NCI-H1048 (cell line): ENCODE measurements around the gene GPR25.

Experiments
- DNase-seq: peaks from one replicate; lab custom pipeline; 2025; lab: John Stamatoyannopoulos, UW

Gene GPR25

DNA sequence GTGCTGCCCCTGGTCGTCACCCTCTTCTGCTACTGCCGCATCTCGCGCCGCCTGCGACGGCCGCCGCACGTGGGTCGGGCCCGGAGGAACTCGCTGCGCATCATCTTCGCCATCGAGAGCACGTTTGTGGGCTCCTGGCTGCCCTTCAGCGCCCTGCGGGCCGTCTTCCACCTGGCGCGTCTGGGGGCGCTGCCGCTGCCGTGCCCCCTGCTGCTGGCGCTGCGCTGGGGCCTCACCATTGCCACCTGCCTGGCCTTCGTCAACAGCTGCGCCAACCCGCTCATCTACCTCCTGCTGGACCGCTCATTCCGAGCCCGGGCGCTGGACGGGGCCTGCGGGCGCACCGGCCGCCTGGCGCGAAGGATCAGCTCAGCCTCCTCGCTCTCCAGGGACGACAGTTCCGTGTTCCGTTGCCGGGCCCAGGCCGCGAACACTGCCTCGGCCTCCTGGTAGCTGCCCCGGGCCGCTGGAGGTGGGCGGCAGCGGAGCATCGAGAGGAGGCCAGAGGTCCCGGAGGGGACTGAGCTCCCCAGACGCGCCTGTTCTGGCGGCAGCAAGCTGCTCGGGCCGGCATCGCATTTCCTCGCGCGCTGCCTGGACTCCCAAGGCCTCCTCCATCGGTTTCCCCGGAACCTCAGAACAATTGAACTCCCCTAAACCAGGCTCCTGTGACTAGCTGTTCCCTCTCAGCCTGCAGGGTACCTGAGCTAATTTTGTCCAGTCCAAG is 1.1 kb downstream of the GPR25 start:
- no peak for DNase-seq

- no peak for DNase-seq
These were observed 1.9 kb downstream of the GPR25 start for GRCh38 chr1:200874694-200875093.

DNA sequence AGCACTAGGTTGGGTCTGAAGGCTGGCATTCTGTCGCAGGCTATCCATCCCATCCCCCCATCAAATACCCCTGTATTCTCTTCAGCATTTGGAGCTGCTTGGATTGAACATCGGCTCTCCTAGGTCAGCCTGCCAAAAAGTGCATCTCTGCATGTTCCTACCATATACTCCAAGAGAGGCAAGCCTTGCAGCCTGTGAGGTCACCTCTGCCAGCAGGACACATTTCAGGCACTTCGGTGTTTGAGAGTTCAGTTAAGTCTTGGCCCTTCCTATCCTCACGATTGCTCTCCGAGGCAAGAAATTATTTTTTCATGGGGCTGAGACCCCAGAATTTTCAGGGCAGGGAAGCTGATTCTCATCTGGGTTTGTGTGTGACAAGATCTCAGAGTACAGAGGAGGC is 2.6 kb downstream of the GPR25 start:
- no peak for DNase-seq

GRCh38 chr1:200877010-200877409 is 4.2 kb downstream of the GPR25 start:
- DNase-seq, result no peak

DNA sequence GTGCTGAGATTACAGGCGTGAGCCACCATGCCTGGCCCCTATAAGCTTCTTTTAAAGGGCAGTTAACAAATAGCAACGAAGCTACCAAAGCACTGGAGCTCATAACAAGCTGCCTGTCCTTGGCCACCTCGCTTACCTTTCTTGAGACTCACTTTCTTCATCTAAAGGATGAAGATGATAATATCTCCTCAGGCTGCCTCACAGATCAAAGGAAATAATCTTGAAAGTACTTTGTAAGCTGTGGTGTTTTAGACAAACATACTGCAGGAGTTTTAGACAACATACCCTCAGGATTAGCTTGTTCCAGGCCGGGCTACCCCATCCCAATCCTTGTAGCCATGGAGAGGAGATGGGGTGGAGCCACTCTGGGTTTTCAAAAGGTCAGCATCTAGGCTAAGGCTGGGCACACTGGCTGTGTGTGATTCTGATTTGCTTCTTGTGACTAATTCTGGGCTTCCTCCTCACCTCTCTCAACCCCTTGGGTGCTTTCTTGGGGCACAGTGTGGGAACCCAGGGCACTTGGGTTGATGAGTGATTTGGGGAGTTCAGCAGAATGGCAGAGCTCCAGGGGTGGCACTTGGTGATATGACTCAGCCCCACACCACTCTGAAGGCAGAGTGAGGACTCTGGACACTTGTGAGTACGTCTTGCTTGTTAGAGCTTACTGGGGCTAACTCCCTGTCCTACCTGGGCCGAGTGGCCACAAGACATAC is 5.2 kb downstream of the GPR25 start:
- DNase-seq, result no peak

DNA sequence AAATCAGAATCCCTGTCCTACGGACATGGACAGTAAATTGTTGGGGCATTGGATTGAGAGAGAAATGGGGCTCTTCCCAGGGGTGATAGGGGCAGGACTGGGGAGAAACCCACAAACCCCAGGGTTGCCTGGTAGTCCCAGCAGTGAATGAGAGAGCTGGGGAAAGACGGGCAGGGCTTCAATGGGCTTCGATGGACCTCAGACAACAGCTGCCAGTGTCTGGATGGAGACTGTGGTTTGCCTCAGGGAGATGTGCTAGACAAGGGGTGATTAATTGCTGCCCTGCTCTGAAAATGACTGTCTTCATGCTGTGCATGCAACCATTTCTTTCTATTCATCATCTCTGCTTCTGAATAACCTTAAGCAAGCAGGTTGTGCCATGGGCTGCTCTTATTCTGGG is 7.4 kb downstream of the GPR25 start:
- no peak for DNase-seq

GRCh38 chr1:200883118-200883517 is 10.3 kb downstream of the GPR25 start:
- no peak for DNase-seq

GRCh38 chr1:200885623-200886402 is 13.0 kb downstream of the GPR25 start:
- DNase-seq, result no peak

GRCh38 chr1:200886594-200886993 is 13.8 kb downstream of the GPR25 start:
- DNase-seq, result no peak

DNA sequence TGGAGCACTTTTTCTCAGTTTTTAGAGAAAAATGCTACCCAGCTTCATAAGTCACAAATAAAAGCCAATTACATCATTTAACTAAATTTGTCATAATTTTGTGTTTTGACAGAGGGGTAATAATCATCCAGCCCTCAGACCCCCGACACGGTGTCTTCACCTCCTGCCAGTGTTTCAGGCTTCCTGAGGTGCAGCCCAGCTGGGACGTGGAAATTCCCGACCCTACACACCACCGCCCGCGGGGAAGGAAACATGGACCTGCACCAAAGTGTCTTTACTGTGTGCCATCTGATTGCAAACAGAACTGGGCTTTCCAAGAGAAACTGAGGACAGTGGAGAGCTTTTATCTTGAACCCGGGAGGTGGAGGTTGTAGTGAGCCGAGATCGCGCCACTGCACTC is 14.3 kb downstream of the GPR25 start:
- no peak for DNase-seq

DNA sequence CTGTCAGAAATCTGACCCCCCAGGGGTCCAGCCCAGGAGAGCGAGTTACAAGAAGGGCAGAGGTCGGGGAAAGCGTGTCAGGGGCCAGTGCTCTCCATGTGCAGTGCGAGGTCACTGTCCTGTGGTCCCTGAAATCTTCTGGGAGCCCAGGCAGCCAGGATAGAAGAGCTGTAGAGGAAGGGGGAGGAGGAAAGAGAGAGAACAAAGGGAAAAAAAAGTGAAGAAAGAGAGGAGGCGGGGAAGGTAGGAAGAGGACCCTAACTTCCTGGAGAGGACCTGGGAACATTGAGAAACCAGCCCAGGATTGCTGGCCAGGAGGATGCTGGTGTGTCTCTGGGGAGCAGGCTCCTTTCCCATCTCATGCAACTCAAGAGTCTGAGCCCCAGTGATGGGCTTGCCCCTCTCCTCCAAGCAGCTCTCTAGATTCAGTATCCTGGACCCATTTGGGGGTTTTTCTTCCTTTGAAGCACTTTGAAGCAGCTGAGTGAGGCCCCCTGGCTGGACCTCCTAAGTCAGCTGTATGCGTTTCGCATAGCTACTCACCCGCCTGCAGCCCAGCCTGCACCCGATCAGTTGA is 15.1 kb downstream of the GPR25 start:
- DNase-seq, result no peak

DNA sequence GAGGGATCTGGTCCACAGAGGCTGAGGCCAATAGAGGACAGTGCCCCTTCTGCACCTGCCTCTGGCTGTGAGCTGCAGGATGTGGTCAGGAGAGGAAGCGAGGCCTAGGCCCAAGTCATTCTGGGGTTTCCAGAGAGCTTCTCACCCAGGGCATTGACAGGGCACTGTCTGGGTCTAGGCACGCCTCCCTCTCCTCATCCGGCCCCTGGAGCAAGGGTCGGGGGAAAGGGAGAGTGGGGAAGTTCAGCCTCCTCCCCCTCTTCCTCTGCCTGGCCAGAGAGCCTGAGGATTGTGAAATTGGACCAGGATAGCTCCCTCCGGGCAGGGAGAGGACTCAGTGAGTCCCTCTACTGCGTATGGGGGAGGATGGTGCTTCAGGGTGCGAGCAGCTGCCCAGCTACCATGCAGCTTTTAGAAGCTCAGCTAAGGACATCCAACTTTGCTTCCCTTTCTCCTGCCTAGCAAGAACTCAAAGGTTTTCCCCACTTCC is 15.6 kb downstream of the GPR25 start:
- DNase-seq, result no peak

DNA sequence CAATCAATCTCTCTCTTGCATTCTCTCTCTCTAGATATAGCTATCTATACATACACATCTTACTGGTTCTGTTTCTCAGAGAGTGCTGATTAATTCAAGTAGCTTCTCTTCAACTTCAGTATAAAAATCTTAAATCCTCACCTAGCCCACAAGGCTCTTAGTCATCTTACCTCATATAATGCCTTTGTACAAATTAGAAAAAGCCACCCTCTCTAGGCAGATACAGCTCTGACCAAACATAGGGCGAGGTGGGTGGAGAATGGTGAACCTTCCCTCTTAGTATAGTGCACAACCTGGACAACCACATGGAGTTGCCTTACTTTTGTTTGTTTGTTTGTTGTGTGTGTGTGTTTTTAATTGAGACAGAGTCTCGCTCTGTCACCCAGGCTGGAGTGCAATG is 16.8 kb downstream of the GPR25 start:
- no peak for DNase-seq

DNA sequence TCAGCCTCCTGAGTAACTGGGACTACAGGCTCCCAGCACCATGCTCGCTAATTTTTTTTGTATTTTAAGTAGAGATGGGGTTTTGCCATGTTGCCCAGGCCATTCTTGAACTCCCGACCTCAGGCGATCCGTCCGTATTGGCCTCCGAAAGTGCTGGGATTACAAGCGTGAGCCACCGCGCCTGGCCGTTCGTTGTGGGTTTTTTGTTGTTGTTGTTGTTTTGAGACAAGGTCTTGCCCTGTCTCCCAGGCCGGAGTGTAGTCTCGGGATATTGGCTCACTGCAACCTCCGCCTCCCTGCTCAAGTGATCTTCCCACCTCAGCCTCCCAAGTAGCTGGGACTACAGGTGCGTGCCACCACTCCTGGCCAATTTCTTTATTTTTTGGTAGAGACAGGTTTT is 17.2 kb downstream of the GPR25 start:
- no peak for DNase-seq

- DNase-seq, result peak; percentile 68
These were observed 18.3 kb downstream of the GPR25 start for GRCh38 chr1:200890818-200891773.

DNA sequence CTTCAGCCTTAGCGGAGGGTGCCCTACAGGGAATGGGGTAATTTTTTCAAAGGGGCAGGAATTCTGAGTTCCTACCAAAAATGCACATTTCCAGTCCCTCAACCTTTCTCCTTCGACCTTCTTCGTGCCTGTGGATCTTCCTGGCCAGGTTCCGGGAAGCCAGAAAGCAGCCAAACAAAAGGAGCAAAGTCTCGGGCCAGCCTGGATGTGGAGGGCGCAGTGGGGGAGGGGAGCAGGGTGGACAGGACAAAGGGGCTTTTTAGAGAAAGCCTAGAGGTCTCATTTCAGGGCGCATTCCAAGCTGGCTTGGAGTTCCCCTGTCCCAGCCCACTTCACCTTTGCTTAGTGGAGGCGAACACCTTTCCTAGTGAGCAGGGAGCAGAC is 19.0 kb downstream of the GPR25 start:
- DNase-seq, result no peak

DNA sequence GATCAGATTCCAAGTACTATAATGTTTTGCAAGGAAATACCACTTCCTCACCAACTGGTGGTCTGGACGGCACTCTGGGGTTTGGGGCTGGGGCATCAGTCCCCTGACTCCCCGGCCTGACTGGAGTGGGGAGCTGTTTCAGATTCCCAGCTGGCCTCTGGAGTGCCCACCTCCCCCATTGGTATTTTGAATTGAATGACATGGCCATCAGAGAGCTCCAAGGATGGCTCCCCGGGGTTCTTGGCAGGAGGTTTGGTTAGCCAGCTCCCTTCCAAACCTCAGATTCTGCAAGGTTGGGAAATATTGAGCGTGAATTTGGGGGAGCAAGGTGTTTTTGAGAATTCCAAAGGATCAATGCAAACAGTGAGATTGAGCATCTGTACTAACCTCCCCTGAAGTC is 19.8 kb downstream of the GPR25 start:
- DNase-seq, result no peak

GRCh38 chr1:200892958-200893357 is 20.2 kb downstream of the GPR25 start:
- DNase-seq, result no peak

DNA sequence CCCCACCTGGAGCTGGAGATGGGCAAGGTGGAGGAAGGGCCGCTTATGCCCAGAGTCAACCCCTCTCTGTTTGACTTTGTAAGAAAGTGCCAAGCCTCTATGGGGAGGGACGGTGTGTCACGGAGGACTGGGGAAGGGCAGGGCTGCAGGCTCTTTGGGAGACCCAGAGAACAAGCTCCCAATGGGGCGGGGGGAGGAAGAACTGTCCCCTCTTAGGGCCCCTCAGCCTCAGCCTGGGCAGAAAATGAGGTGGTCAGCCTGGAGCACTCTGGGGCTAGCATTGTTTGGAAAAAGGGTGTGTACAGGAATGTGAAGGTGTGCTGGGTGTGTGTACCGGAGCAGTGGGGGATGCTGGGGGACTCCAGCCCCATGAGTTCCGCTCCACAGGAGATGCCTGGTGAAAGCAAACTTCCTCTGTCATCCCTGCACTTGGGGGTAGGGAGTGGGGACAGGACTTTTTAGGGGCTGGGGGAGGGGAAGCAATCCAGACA is 20.7 kb downstream of the GPR25 start:
- no peak for DNase-seq

- DNase-seq, result no peak
These were observed 22.1 kb downstream of the GPR25 start, which contains the start of gene INAVA for GRCh38 chr1:200894712-200895442. TSS of gene INAVA (plus strand) at chr1:200894900. CDS start at chr1:200898401, 3,501 bp downstream.
